ENCODE data around the gene CDK14. TPM values are rescaled to one million over a fixed set of nuclear protein-coding genes. Genes with fewer than 3 reads are reported as not detected.

CDK14 gene
- total and polyA plus RNA-seq, 10 of the 15 experiments (the other 5 are each of a cell fraction or from before 2014, with no cell fraction given) = 6.5 to 61.3 (median 24.2) TPM

GRCh38 chr7:90797596-90797995 is 201.5 kb downstream of the CDK14 start:
- TF ChIP-seq NFYB (IDR thresholded peaks at IDR 0.05; ENCODE audit: insufficient read depth, low read depth, low read length) (no peak), NBN (IDR thresholded peaks at IDR 0.05) (no peak), ZZZ3 (IDR thresholded peaks at IDR 0.05; ENCODE audit: control insufficient read depth, insufficient read length, low read depth) (no peak), IRF4 (IDR thresholded peaks at IDR 0.05; ENCODE audit: low read depth, low read length) (no peak), FOXM1 (IDR thresholded peaks at IDR 0.05; ENCODE audit: low read depth, low read length) (no peak), BCL3 (IDR thresholded peaks at IDR 0.05; ENCODE audit: borderline replicate concordance, insufficient read depth, low read depth, low read length, poor library complexity, severe bottlenecking) (no peak), BCL11A (IDR thresholded peaks at IDR 0.05; ENCODE audit: low read depth, low read length) (no peak), MYB (IDR thresholded peaks at IDR 0.05; ENCODE audit: borderline replicate concordance, low read depth, low read length) (no peak), ZNF274 (IDR thresholded peaks at IDR 0.05; ENCODE audit: insufficient read depth, insufficient read length) (no peak), HDAC6 (IDR thresholded peaks at IDR 0.05; ENCODE audit: unreplicated experiment) (no peak), SREBF1 (IDR thresholded peaks at IDR 0.05; ENCODE audit: low read length) (no peak), SPI1 (IDR thresholded peaks at IDR 0.05; ENCODE audit: borderline replicate concordance, insufficient read depth, low read depth, low read length) (no peak), NFXL1 (IDR thresholded peaks at IDR 0.05; ENCODE audit: borderline replicate concordance) (no peak), HDAC2 (IDR thresholded peaks at IDR 0.05) (no peak), ATF2 (IDR thresholded peaks at IDR 0.05; ENCODE audit: low read length) (no peak), MEF2B (IDR thresholded peaks at IDR 0.05; ENCODE audit: partially characterized antibody, poor library complexity, severe bottlenecking) (no peak), RCOR1 (conservative IDR thresholded peaks at IDR 0.05; ENCODE audit: low read depth, low read length) (no peak), GATAD2B (conservative IDR thresholded peaks at IDR 0.05; ENCODE audit: low read depth) (no peak), CBFB (IDR thresholded peaks at IDR 0.05; ENCODE audit: low read depth) (no peak)
- no peaks in the 10 kb centered on the region for H3K79me2 ChIP-seq (ENCODE audit: control insufficient read depth, insufficient read depth, low read length)
- POLR2A ChIA-PET = no interaction called here

More at GRCh38 chr7:90797596-90797995, 201.5 kb downstream of the CDK14 start:
- ChIA-PET CTCF (interaction anchor here (1.0 kb wide), 1 partner anchor 54 kb away, joined by 3 read pairs; no protein-coding TSS in a partner anchor), SMC1A (ENCODE audit: uncharacterized antibody, unreplicated experiment) (interaction anchor here (1.2 kb wide), 1 partner anchor 28 kb away, joined by 3 read pairs; no protein-coding TSS in a partner anchor), RAD21 (ENCODE audit: unreplicated experiment) (no interaction called here)
- ATAC-seq = no peak
- no peaks in the 10 kb centered on the region for H4K20me1 ChIP-seq (ENCODE audit: control insufficient read depth, insufficient read depth)
- no peak for FAIRE-seq
- no peak for DNase-seq (ENCODE audit: low read depth, low spot score)
- H3K36me3 ChIP-seq (ENCODE audit: control insufficient read depth in 2 of 2, insufficient read depth in 2 of 2, low read length in 1 of 2) = peaks cover 0 to 2% of the 10 kb centered on the region in 2 experiments; a peak in 1 of 4 replicates
- H3K4me1 ChIP-seq (ENCODE audit: control insufficient read depth, insufficient read depth, low read length) = no peaks in the 10 kb centered on the region
- no peak overlapping the region for H3K4me2 ChIP-seq (ENCODE audit: control insufficient read depth, insufficient read depth)
- WGBS (ENCODE audit: insufficient coverage, insufficient replicate concordance, low lambda C conversion rate, missing lambda C conversion rate) = 75% methylated on average over 2 of the region's 2 CpGs
- H3K9me3 ChIP-seq (replicated peaks; ENCODE audit: control insufficient read depth, insufficient read depth, low read length) = peaks cover 9% of the 10 kb centered on the region; the same call in 2 of the 3 replicates
- no peak overlapping the region for H2AFZ ChIP-seq (ENCODE audit: control insufficient read depth, low read depth, low read length)
- H3K4me3 ChIP-seq = no peak overlapping the region
- in situ Hi-C loops (cut with MboI) = no loop called here
- no peak overlapping the region for H3K27ac ChIP-seq (ENCODE audit: control insufficient read depth, insufficient read depth)
- BruUV-seq (replicated peaks) = no TSS peak
- intact Hi-C loops (cut with micrococcal nuclease; ENCODE audit: unreplicated experiment) = no loop called here
- H3K9ac ChIP-seq (ENCODE audit: control insufficient read depth, insufficient read depth, low read length) = no peak overlapping the region
- H3K27me3 ChIP-seq (replicated peaks in 1 of 2; ENCODE audit: control insufficient read depth in 2 of 2, insufficient read depth in 2 of 2, low read length in 1 of 2) = no peaks in the 10 kb centered on the region

Measured in GM12878 (cell line).